Osteoblast (primary cell): ENCODE data around the gene MAU2. TPM values are rescaled to one million over a fixed set of nuclear protein-coding genes. Genes with fewer than 3 reads are reported as not detected.

Experiments used
- DNase-seq: peaks from one replicate; pipeline ENCODE4 v3.0.0; 2011; ENCODE audit warnings: low spot score, mixed read lengths; ENCODE audit not compliant: insufficient read length; ENCODE audit errors: missing footprints
- H2AFZ ChIP-seq: 2 replicates; pipeline ENCODE4 v1.6.0; 2011; ENCODE audit warnings: mild to moderate bottlenecking, low read length
- H3K27ac ChIP-seq: 2 replicates; pipeline ENCODE4 v1.5.1; 2011; ENCODE audit warnings: mild to moderate bottlenecking, low read depth, low read length, moderate library complexity
- H3K27me3 ChIP-seq: 2 replicates; pipeline ENCODE4 v1.6.0; 2012; ENCODE audit warnings: mild to moderate bottlenecking, control low read depth, inconsistent platforms, low read length, moderate library complexity; ENCODE audit not compliant: insufficient read depth
- H3K36me3 ChIP-seq: 2 replicates; pipeline ENCODE4 v1.5.1; 2011; ENCODE audit warnings: mild to moderate bottlenecking, low read length, control low read depth, moderate library complexity; ENCODE audit not compliant: insufficient read depth
- H3K4me1 ChIP-seq: 2 replicates; pipeline ENCODE4 v1.5.1; 2011; ENCODE audit warnings: mild to moderate bottlenecking, low read length, control low read depth, moderate library complexity; ENCODE audit not compliant: insufficient read depth
- H3K4me2 ChIP-seq: 2 replicates; pipeline ENCODE4 v1.6.0; 2011; ENCODE audit warnings: mild to moderate bottlenecking, low read length; ENCODE audit not compliant: insufficient read depth
- H3K4me3 ChIP-seq: fragments of 200-600 bp; sonication (generic); 3 replicates; pipeline ENCODE4 v1.5.1; 2012; ENCODE audit warnings: mild to moderate bottlenecking, low read length, inconsistent platforms; ENCODE audit not compliant: insufficient read depth
- H3K79me2 ChIP-seq: 2 replicates; pipeline ENCODE4 v1.6.0; 2012; ENCODE audit warnings: mild to moderate bottlenecking, low read length, control low read depth, inconsistent platforms; ENCODE audit not compliant: insufficient read depth
- H3K9me3 ChIP-seq: 2 replicates; pipeline ENCODE4 v1.5.1; 2011; ENCODE audit warnings: low read depth, low read length, control low read depth
- H4K20me1 ChIP-seq: 2 replicates; pipeline ENCODE4 v1.6.0; 2012; ENCODE audit warnings: mild to moderate bottlenecking, low read length, control low read depth; ENCODE audit not compliant: insufficient read depth
- CTCF ChIP-seq: IDR thresholded peaks from 2 replicates; pipeline ENCODE4 v1.5.1; 2011; ENCODE audit warnings: mild to moderate bottlenecking, low read depth, low read length, moderate library complexity; ENCODE audit errors: extremely low read depth
- total RNA-seq: library from RNA; depleted of rRNA; stranded (reverse); fragments of >200 nt; gene quantifications from 2 replicates; pipeline ENCODE4 v1.2.3, GENCODE V29; 2012

MAU2 gene
- total RNA-seq, 1 donor, result 39.1 TPM

GRCh38 chr19:19341026-19341425, 20.4 kb downstream of the MAU2 start:
- H3K27ac ChIP-seq, result no peak overlapping the region
- no peak overlapping the region for H3K4me3 ChIP-seq
- peaks cover 16% of the 10 kb centered on the region for H3K4me1 ChIP-seq
- H3K27me3 ChIP-seq, result no peaks in the 10 kb centered on the region
- DNase-seq, result peak; percentile 65
- no peaks in the 10 kb centered on the region for H3K9me3 ChIP-seq
- no peak overlapping the region for H3K4me2 ChIP-seq
- TF ChIP-seq CTCF, result no peak
- peaks cover 15% of the 10 kb centered on the region for H4K20me1 ChIP-seq
- H3K79me2 ChIP-seq, result peaks cover 3% of the 10 kb centered on the region
- H2AFZ ChIP-seq, result no peak overlapping the region
- H3K36me3 ChIP-seq, result peaks cover 67% of the 10 kb centered on the region

- no peak overlapping the region for H3K27ac ChIP-seq
- peaks cover 69% of the 10 kb centered on the region for H3K36me3 ChIP-seq
- no peak overlapping the region for H3K4me2 ChIP-seq
- no peaks in the 10 kb centered on the region for H3K79me2 ChIP-seq
- H3K27me3 ChIP-seq, result no peaks in the 10 kb centered on the region
- H2AFZ ChIP-seq, result no peak overlapping the region
- no peak overlapping the region for H3K4me3 ChIP-seq
- peak; percentile 82 for TF ChIP-seq CTCF
- peaks cover 15% of the 10 kb centered on the region for H4K20me1 ChIP-seq
- peak; percentile 98 for DNase-seq
- H3K9me3 ChIP-seq, result no peaks in the 10 kb centered on the region
- peaks cover 13% of the 10 kb centered on the region for H3K4me1 ChIP-seq
These were observed 21.7 kb downstream of the MAU2 start for GRCh38 chr19:19342086-19343015.

- Histone ChIP-seq H3K9me3 (no peaks in the 10 kb centered on the region), H3K36me3 (peaks cover 71% of the 10 kb centered on the region), H4K20me1 (peaks cover 15% of the 10 kb centered on the region), H3K27me3 (no peaks in the 10 kb centered on the region), H3K27ac (no peak overlapping the region), H3K4me1 (peaks cover 12% of the 10 kb centered on the region), H3K79me2 (no peaks in the 10 kb centered on the region), H3K4me2 (no peak overlapping the region), H2AFZ (no peak overlapping the region), H3K4me3 (no peak overlapping the region)
- peak; percentile 85 for DNase-seq
- no peak for TF ChIP-seq CTCF
These were observed 22.4 kb downstream of the MAU2 start for GRCh38 chr19:19343016-19343362.

GRCh38 chr19:19343762-19344161, 23.1 kb downstream of the MAU2 start:
- Histone ChIP-seq H3K27ac (no peak overlapping the region), H3K4me1 (peaks cover 8% of the 10 kb centered on the region), H4K20me1 (peaks cover 13% of the 10 kb centered on the region), H3K9me3 (no peaks in the 10 kb centered on the region), H3K79me2 (no peaks in the 10 kb centered on the region), H3K4me3 (no peak overlapping the region), H3K36me3 (peaks cover 70% of the 10 kb centered on the region), H3K27me3 (no peaks in the 10 kb centered on the region), H2AFZ (no peak overlapping the region), H3K4me2 (no peak overlapping the region)
- DNase-seq, result peak; percentile 71
- TF ChIP-seq CTCF, result no peak
